B cell (primary cell): ENCODE measurements around the gene NUDT14. TPM values are rescaled to one million over a fixed set of nuclear protein-coding genes. Genes with fewer than 3 reads are reported as not detected.

Experiments
- ATAC-seq: fragments of 200-7000 bp; cut with Tn5 transposase; one replicate; pipeline ENCODE4 v1.10.0; 2021; ENCODE audit warnings: low read depth, mild to moderate bottlenecking, moderate number of reproducible peaks, moderate library complexity
- CTCF ChIA-PET: fragments of 350-600 bp; sonication (Branson Sonifier 250); formaldehyde crosslinking; loops from one replicate; lab custom pipeline; 2021; ENCODE audit warnings: antibody characterized with exemption, inconsistent platforms; lab: Charles Lee
- POLR2A ChIA-PET: fragments of 350-600 bp; sonication (Branson Sonifier 250); formaldehyde crosslinking; loops from one replicate; lab custom pipeline; 2021; ENCODE audit warnings: antibody characterized with exemption; lab: Charles Lee
- DNase-seq: peaks from one replicate; pipeline ENCODE4 v3.0.0; 2013
- H2AFZ ChIP-seq: 2 replicates; pipeline ENCODE4 v1.6.1; 2012; ENCODE audit warnings: mild to moderate bottlenecking, low read depth, low read length; ENCODE audit not compliant: insufficient read depth, poor library complexity, severe bottlenecking
- H3K27ac ChIP-seq, 2 donors: 1 replicate in 1 of 2; 2 replicates in 1 of 2; pipeline ENCODE4 v1.5.1; 2012 to 2013; ENCODE audit warnings: low read length in 2 of 2, mild to moderate bottlenecking in 2 of 2, moderate library complexity in 1 of 2
- H3K27me3 ChIP-seq, 4 experiments: fragments of 200-600 bp in 1 of 4; sonication (generic) in 1 of 4; replicated peaks in 1 of 4; 1 replicate in 2 of 4; 2 replicates in 2 of 4; pipeline versions ENCODE4 v1.6.1 to v1.7.0; 2013 to 2016; ENCODE audit warnings: low read length in 3 of 4, mild to moderate bottlenecking in 2 of 4, mixed read lengths in 1 of 4, moderate library complexity in 1 of 4; ENCODE audit not compliant: insufficient read depth in 4 of 4, control insufficient read depth in 3 of 4; ENCODE audit errors: control extremely low read depth in 1 of 4
- H3K36me3 ChIP-seq, 2 experiments: replicated peaks in 1 of 2; 1 replicate in 1 of 2; 2 replicates in 1 of 2; pipeline versions ENCODE4 v1.6.1 to v1.7.1; 2013; ENCODE audit warnings: low read length in 1 of 2; ENCODE audit not compliant: insufficient read depth in 2 of 2, control insufficient read depth in 1 of 2; ENCODE audit errors: control extremely low read depth in 1 of 2, extremely low read depth in 1 of 2
- H3K4me1 ChIP-seq, 2 donors: fragments of 200-600 bp in 1 of 2; sonication (generic) in 1 of 2; 1 replicate in 1 of 2; 2 replicates in 1 of 2; pipeline versions ENCODE4 v1.5.1 to v1.6.1; 2013 to 2017; ENCODE audit warnings: low read length in 2 of 2; ENCODE audit not compliant: control insufficient read depth in 2 of 2, insufficient read depth in 2 of 2
- H3K4me2 ChIP-seq: replicated peaks from 2 replicates; pipeline ENCODE3; 2012; ENCODE audit warnings: mild to moderate bottlenecking, low read depth, low read length; ENCODE audit not compliant: poor library complexity, severe bottlenecking
- H3K4me3 ChIP-seq, 5 experiments: fragments of 200-600 bp in 1 of 5; sonication (generic) in 1 of 5; 1 replicate in 3 of 5; 2 replicates in 2 of 5; pipeline versions ENCODE4 v1.5.1 to v1.7.0; 2011 to 2016; ENCODE audit warnings: low read length in 4 of 5, mild to moderate bottlenecking in 4 of 5, low read depth in 2 of 5, control low read depth in 1 of 5, moderate library complexity in 1 of 5; ENCODE audit not compliant: insufficient read depth in 1 of 5; ENCODE audit errors: control extremely low read depth in 1 of 5, extremely low read depth in 1 of 5
- H3K79me2 ChIP-seq: fragments of 200-600 bp; sonication (generic); one replicate; pipeline ENCODE4 v1.6.0; 2016; ENCODE audit warnings: low read length; ENCODE audit not compliant: control insufficient read depth, insufficient read depth
- H3K9ac ChIP-seq: fragments of 200-600 bp; sonication (generic); 2 replicates; pipeline ENCODE4 v1.6.1; 2017; ENCODE audit warnings: mild to moderate bottlenecking, low read length, moderate library complexity
- H3K9me3 ChIP-seq, 3 donors: one replicate each; pipeline versions ENCODE4 v1.6.1 to v1.7.1; 2013; ENCODE audit warnings: low read length in 2 of 3; ENCODE audit not compliant: control insufficient read depth in 2 of 3, insufficient read depth in 1 of 3; ENCODE audit errors: control extremely low read depth in 1 of 3
- H4K20me1 ChIP-seq: 2 replicates; pipeline ENCODE4 v1.6.0; 2012; ENCODE audit warnings: mild to moderate bottlenecking, low read length; ENCODE audit not compliant: insufficient read depth, control insufficient read depth, poor library complexity, severe bottlenecking
- H3K27ac Mint-ChIP-seq: one replicate; pipeline ENCODE4 v1.8.0; 2021; ENCODE audit warnings: mixed read lengths
- H3K27me3 Mint-ChIP-seq: one replicate; pipeline ENCODE4 v1.8.0; 2021; ENCODE audit warnings: mixed read lengths
- H3K4me1 Mint-ChIP-seq: one replicate; pipeline ENCODE4 v1.8.0; 2021; ENCODE audit warnings: mixed read lengths
- H3K4me3 Mint-ChIP-seq: one replicate; pipeline ENCODE4 v1.8.0; 2021; ENCODE audit warnings: mixed read lengths
- H3K9me3 Mint-ChIP-seq: one replicate; pipeline ENCODE4 v1.8.0; 2022; ENCODE audit warnings: mixed read lengths; ENCODE audit not compliant: insufficient read depth
- CTCF ChIP-seq: fragments of 200-600 bp; IDR thresholded peaks from one replicate; pipeline ENCODE4 v1.8.0; 2022; ENCODE audit warnings: antibody characterized with exemption, mild to moderate bottlenecking
- EZH2 ChIP-seq: IDR thresholded peaks from 2 replicates; pipeline ENCODE4 v1.6.1; 2012; ENCODE audit warnings: borderline replicate concordance, low read depth, mild to moderate bottlenecking, moderate library complexity, low read length; ENCODE audit not compliant: insufficient read depth, poor library complexity, severe bottlenecking
- WGBS: methylation state at CpG from one replicate; pipeline ENCODE4 v1.1.5; 2013; ENCODE audit warnings: missing lambda C conversion rate; ENCODE audit not compliant: insufficient coverage; 5-methylcytosine and 5-hydroxymethylcytosine counted together
- intact Hi-C: fragments of 100-400 bp; cut with micrococcal nuclease; formaldehyde crosslinking; loops from one replicate; pipeline ENCODE4 v1.10.0; 2022
- polyA plus RNA-seq: library from polyadenylated mRNA; depleted of rRNA; stranded (reverse); fragments of >200 nt; gene quantifications from 2 replicates; pipeline ENCODE4 v1.2.3, GENCODE V29; 2012
- total RNA-seq, 2 donors: library from RNA; stranded (reverse); fragments of 120-200 nt in 1 of 2; gene quantifications; 1 replicate in 1 of 2; 2 replicates in 1 of 2; pipeline versions ENCODE4 v1.2.3 to v1.2.4, GENCODE V29; 2013 to 2022

NUDT14 gene
- total and polyA plus RNA-seq, 2 donors (not counting 1 experiment from before 2014, with no cell fraction given), result 17.4 to 31.6 TPM

- no peak for DNase-seq
- no peaks in the 10 kb centered on the region for H3K79me2 ChIP-seq
These were observed 35.5 kb downstream of the NUDT14 start for GRCh38 chr14:105145381-105146180.

More at GRCh38 chr14:105145381-105146180, 35.5 kb downstream of the NUDT14 start:
- Histone ChIP-seq H3K9me3 (peaks cover 0 to 10% (median 0%) of the 10 kb centered on the region in 3 donors), H3K4me3 (no peak overlapping the region), H3K4me1 (no peaks in the 10 kb centered on the region), H2AFZ (no peak overlapping the region), H3K36me3 (no peaks in the 10 kb centered on the region), H4K20me1 (no peaks in the 10 kb centered on the region), H3K27ac (no peak overlapping the region), H3K9ac (no peak overlapping the region), H3K27me3 (no peaks in the 10 kb centered on the region), H3K4me2 (no peak overlapping the region)
- POLR2A ChIA-PET, result interaction anchor here (0.6 kb wide), 1 partner anchor 445 kb away, joined by 10 read pairs; no protein-coding TSS in a partner anchor
- Mint-ChIP-seq H3K27me3 (no peaks in the 10 kb centered on the region), H3K27ac (no peak overlapping the region), H3K9me3 (no peaks in the 10 kb centered on the region), H3K4me3 (no peak overlapping the region), H3K4me1 (no peaks in the 10 kb centered on the region)
- TF ChIP-seq EZH2, result no peak
- no peak for TF ChIP-seq CTCF
- intact Hi-C loops, result no loop called here
- WGBS, result 95% methylated on average over 28 of the region's 28 CpGs
- CTCF ChIA-PET, result no interaction called here
- no peak for ATAC-seq
